Measurements from ENCODE around the gene STXBP5. TPM values are rescaled to one million over a fixed set of nuclear protein-coding genes. Genes with fewer than 3 reads are reported as not detected.

Gene STXBP5
- total and polyA plus RNA-seq, 2 of the 13 experiments (the other 11 are each of a cell fraction or from before 2014, with no cell fraction given), result 8.8 to 19.4 TPM

- no peak for TF ChIP-seq CREBL2 (CRISPR knock-in tag; IDR thresholded peaks at IDR 0.05; ENCODE audit: borderline replicate concordance)
- TF ChIP-seq TIGD3 (CRISPR knock-in tag; IDR thresholded peaks at IDR 0.05; ENCODE audit: borderline replicate concordance), result no peak
- TF ChIP-seq SP2 (CRISPR knock-in tag; IDR thresholded peaks at IDR 0.05), result peak; percentile 96
- TF ChIP-seq SIN3B (IDR thresholded peaks at IDR 0.05; ENCODE audit: low read length), result no peak
- no peak for TF ChIP-seq ZBTB46 (CRISPR knock-in tag; IDR thresholded peaks at IDR 0.05; ENCODE audit: borderline replicate concordance)
- TF ChIP-seq ZSCAN5A (CRISPR knock-in tag; IDR thresholded peaks at IDR 0.05; ENCODE audit: borderline replicate concordance), result no peak
- no peak for TF ChIP-seq ESRRA (CRISPR knock-in tag; IDR thresholded peaks at IDR 0.05; ENCODE audit: low read depth)
- peak; percentile 51 for TF ChIP-seq AGO1 (IDR thresholded peaks at IDR 0.05; ENCODE audit: low read depth, low read length, poor library complexity, severe bottlenecking)
- TF ChIP-seq IKZF4 (CRISPR knock-in tag; IDR thresholded peaks at IDR 0.05; ENCODE audit: borderline replicate concordance, low read depth, not compliant biosample characterization), result no peak
- peak; percentile 58; the same call in 1 of the 2 replicates for TF ChIP-seq AHDC1 (CRISPR knock-in tag; IDR thresholded peaks at IDR 0.05; ENCODE audit: borderline replicate concordance)
- no peak for TF ChIP-seq SRSF9 (IDR thresholded peaks at IDR 0.05; ENCODE audit: borderline replicate concordance, insufficient read depth, low read depth, low read length, poor library complexity, severe bottlenecking)
- TF ChIP-seq ZFP1 (CRISPR knock-in tag; IDR thresholded peaks at IDR 0.05), result no peak
- TF ChIP-seq ZNF710 (CRISPR knock-in tag; IDR thresholded peaks at IDR 0.05; ENCODE audit: borderline replicate concordance), result 0 out of 2 replicates have a peak, but pooled peaks have one; percentile 45
- 0 out of 2 replicates have a peak, but pooled peaks have one; percentile 59 for TF ChIP-seq ZNF670 (CRISPR knock-in tag; IDR thresholded peaks at IDR 0.05; ENCODE audit: borderline replicate concordance)
Observed at GRCh38 chr6:147202516-147203310, 1.5 kb upstream of the STXBP5 start (continued).
